SH-SY5Y (cell line): ENCODE data around the gene FAM47E.

Source experiments
- GATA2 ChIP-seq: IDR thresholded peaks from 2 replicates; pipeline ENCODE4 v1.6.1; 2011; ENCODE audit warnings: mild to moderate bottlenecking, low read depth, low read length
- GATA3 ChIP-seq: IDR thresholded peaks from 2 replicates; pipeline ENCODE4 v1.6.1; 2011; ENCODE audit warnings: low read depth, mild to moderate bottlenecking, low read length, moderate library complexity

DNA sequence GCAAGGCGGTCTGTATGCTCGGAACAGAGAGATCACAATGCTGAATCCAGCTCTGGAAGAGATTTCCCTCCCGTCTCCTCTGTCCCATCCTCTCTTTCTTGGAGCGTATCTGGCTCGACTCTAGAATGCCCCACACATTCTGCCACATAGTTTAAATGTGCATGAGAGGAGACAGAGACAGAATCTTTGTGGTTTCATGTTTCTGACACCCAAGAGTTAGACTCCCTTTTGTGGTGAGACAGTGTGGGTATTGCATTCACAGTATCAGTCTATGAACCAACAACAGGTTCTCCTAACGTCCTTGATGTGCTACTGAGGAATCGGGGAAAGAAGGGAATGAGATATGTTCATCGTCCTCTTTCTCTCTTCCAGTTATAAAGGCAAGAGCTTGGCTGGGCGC, 25.3 kb downstream of the FAM47E start:
- TF ChIP-seq GATA2, result no peak
- TF ChIP-seq GATA3, result no peak
